ENCODE results near the gene OR52E8.

The OR52E8 gene

GRCh38 chr11:5857590-5857989 is at the start of gene OR52E8:
Gene OR52E8, minus strand, starts transcription at chr11:5857690. Its CDS starts 0 bp downstream, at chr11:5857690.
- no peak for DNase-seq

DNA sequence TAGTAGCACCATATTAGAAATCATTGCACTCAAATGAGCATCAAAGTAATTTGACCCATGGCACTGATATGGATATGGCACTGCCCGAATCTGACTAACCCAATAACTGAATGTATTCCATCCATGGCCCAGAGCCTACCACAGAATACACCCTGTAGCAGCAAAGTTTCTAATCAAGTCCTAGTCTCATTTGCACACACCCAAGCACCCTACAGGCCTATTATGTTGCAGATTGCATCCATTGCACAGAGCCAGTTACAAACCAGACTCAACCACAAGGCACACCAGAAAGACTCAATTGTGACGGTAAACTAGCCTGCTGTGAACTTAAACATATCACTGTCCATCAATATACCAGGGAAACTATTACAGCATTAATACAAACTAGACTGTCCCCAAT is 42.0 kb upstream of the OR52E8 start:
- no peak for DNase-seq

DNA sequence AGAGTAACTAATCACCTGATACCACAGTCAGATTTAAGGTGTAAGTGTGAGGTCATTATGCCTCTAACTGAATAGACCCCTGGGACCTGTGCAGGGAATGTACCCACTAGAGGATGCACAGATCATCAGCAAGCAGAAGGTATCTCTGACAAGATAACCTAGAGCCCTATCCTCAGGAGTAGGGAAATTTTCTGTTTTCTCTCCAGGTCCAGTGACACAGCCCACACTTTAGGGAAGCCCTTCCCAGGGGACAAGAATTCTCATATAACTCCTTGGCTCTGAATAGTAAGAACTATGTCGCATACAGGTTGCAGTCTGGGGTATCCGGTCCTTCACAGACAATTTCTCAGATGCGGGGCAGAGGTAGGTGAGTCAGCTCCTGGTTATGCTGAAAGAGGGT is 35.4 kb upstream of the OR52E8 start, which contains the start of gene OR52E5:
TSS of gene OR52E5 (plus strand) at position 301 of the 400 bp plus-strand sequence. CDS start 7,569 bp downstream, outside the sequence.
- DNase-seq: no peak

- no peak for DNase-seq
Observed at GRCh38 chr11:5891216-5891800, 33.8 kb upstream of the OR52E8 start.

GRCh38 chr11:5887661-5888060 is 30.2 kb upstream of the OR52E8 start:
- DNase-seq: no peak

- no peak for DNase-seq
Observed at GRCh38 chr11:5887172-5887571, 29.7 kb upstream of the OR52E8 start.

DNA sequence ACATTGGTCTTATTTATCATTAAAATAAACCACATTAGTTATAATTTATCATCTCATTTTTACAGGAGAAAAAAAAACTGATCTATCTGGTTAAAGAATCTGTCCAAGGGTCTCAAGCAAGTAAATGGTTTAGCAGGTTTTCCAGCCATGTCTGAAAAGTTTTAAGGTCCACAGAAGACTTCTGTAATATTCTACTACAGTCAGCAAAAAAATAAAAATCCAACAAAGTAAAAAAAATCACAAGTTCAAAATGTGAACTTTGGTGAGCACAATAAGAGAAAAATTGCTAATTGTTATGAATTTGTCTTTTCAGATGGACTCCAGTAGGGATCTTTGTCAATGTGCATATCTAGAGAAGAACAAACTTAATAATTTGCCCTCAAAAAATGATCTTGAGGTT is 24.3 kb upstream of the OR52E8 start:
- no peak for DNase-seq

GRCh38 chr11:5880329-5880728 is 22.8 kb upstream of the OR52E8 start, which contains the start of gene OR52E4:
Gene OR52E4, plus strand, starts transcription at chr11:5880629. Its CDS starts 3,664 bp downstream, at chr11:5884293.
- DNase-seq: no peak

DNA sequence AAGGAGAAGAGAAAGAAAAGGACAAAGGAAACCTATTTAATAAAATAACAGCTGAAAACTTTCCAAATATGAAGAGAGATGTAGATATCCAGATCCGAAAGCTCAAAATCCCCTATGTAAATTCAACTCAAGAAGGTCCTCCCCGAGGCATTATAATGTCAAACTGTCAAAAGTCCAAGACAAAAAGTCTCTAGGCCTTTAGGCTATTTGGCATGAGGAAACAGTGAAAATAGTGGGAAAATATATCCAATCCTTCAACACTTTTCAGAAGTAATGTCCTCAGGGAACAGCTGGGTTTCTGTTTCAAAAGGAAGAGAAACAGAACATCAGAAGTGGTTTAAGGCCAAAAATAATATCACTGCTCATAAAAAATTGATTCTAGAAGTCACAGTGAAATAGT is 21.1 kb upstream of the OR52E8 start:
- no peak for DNase-seq

DNA sequence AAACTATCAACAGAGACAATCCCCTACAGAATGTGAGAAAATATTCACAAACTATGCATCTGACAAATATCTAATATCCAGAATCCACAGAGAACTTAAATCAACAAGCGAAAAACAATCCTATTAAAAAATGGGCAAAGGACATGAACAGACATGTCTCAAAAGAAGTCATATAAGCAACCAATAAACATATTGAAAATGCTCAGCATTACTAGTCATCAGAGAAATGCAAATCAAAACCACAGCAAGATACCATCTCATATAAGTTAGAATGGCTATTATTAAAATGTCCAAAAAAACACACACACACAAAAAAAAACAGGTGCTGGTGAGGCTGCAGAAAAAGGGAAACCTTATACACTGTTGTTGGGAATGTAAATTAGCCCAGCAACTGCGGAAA is 8.3 kb upstream of the OR52E8 start:
- no peak for DNase-seq

DNA sequence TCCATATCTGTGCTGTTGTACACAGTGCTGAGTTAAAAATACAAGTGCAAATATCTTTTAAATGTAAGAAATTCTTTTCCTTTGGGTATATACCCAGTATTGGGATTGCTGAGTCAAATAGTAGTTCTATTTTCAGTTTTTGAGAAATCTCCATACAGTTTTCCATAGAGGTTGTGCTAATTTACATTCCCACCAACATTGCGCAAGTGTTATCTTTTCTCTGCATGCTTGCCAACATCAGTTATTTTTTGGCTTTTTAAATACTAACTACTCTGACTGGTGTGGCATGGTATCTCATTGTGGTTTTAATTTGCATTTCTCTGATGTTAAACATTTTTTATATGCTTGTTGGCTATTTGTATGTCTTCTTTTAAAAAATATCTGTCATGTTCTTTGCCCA is 6.5 kb downstream of the OR52E8 start:
- no peak for DNase-seq

- DNase-seq: no peak
Observed at GRCh38 chr11:5847711-5848110, 9.8 kb downstream of the OR52E8 start.

GRCh38 chr11:5846701-5847100 is 10.8 kb downstream of the OR52E8 start:
- no peak for DNase-seq

DNA sequence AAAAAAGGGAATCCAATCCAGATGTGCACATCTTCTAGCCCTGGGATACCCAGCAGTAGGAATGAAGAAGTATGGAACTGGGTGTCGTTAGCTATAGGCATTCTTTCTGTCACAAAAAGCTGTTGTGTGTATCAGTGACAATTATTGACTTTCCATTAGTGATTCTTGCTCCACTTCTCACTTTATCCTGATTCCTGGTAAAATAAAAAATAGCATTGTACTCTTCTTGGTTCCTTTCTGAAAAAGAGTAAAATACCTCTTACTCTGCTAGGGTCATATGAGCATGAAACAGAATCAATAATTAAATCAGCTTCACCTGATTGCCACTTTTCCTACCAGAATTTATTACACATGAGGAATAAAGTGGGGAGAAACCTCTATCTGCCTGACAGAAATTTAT is 15.7 kb downstream of the OR52E8 start, which contains the start of gene OR52E6:
TSS of gene OR52E6 (minus strand) at position 101 of the 400 bp plus-strand sequence. CDS start at position 101, 0 bp downstream.
- DNase-seq: no peak

DNA sequence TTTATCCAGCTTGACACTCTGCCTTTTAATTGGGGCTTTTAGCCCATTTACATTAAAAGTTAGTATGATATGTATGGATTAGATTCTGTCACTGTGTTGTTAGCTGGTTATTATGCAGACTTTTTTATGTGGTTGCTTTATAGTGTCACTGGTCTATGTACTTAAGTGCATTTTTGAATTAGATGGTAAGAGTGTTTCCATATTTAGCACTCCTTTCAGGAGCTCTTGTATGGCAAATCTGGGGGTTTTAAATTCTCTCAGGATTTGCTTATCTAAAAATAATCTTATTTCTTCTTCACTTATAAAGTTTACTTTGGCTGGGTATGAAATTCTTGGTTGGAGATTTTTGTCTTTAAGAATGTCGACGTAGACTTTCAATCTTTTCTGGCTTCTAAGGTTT is 19.8 kb downstream of the OR52E8 start:
- DNase-seq: no peak

DNA sequence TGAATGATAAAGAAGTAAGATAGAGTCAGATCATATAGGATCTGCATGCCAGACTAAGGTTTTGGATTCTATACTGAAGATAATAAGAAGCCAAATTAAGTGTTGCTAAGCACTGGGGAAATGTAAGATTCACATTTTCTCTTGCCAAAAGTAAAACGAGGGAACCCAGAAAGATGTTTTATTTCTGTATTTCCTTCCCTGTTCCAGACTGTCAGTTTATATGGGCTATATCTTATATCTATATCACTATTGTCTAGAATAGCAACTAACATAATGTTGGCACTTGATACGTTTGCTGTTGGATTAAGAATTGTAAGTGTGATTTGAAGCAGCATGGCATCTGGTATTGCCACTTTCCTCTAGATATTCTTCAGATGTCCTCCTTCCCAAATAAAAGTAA is 24.0 kb downstream of the OR52E8 start:
- no peak for DNase-seq

DNA sequence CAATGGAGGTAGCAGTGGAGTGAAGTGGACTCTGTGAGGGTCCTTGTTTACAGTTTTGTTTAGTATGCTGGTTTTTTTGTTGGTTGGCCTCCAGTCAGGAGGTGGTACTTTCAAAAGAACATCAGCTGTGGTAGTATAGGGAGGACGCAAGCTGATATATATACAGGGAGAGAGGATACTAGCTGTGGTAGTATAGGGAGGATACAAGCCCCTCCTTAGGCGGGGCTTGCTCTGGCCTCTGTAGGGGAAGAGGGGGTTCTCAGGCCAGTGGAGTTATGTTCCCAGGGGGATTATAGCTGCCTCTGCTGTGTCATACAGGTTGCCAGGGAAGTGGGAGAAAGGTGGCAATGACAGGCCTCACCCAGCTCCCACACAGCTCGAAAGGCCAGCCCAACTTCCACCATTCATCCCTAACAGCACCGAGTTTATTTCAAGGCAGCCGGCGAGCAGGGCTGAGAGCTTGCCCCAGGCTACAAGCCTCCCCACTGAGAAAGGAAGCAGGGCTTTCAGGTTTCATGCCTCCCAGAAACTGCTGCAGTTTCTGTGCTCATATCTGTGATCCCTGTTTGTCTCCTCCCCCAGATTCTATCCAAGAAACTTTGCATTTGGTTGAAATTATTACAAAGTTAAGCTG is 26.2 kb downstream of the OR52E8 start:
- DNase-seq: no peak

GRCh38 chr11:5818245-5818886 is 39.1 kb downstream of the OR52E8 start:
- DNase-seq: no peak

DNA sequence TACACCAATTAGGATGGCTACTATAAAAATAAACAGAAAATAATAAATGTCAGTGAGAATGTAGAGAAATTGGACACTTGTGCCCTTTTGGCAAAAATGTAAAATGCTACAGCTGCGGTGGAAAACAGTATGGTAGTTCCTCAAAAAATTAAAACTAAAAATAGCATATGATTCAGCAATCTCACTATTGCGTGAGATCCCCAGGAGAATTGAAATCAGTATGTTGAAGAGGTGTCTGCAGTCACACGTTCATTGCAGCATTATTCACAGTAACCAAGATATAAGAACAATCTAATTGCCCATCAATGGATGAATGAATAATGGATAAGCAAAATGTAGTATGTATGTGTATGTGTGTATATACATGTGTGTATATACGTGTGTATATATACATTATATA is 42.0 kb downstream of the OR52E8 start:
- no peak for DNase-seq

- no peak for DNase-seq
Observed at GRCh38 chr11:5809905-5810795, 47.3 kb downstream of the OR52E8 start.

- DNase-seq: no peak
Observed at GRCh38 chr11:5809122-5809519, 48.4 kb downstream of the OR52E8 start.

All from nucleus accumbens (tissue), 56 donors.